Fibroblast of pulmonary artery (primary cell): ENCODE measurements around the gene STARD10.

Experiments
- DNase-seq: peaks from one replicate; pipeline ENCODE4 v3.0.0-alpha.2; 2010; ENCODE audit warnings: low read depth
- H3K4me3 ChIP-seq: replicated peaks from 2 replicates; pipeline ENCODE4 v1.5.1; 2011; ENCODE audit warnings: low read depth, mild to moderate bottlenecking, control low read depth, low read length, moderate library complexity
- CTCF ChIP-seq: IDR thresholded peaks from 2 replicates; pipeline ENCODE4 v1.5.1; 2011; ENCODE audit warnings: mild to moderate bottlenecking, control low read depth, low read length, inconsistent platforms; ENCODE audit errors: missing control alignments

STARD10 gene

GRCh38 chr11:72768581-72768980 lies 25.3 kb downstream of the STARD10 start:
- no peak for DNase-seq
- no peak for TF ChIP-seq CTCF
- H3K4me3 ChIP-seq = no peak overlapping the region

- no peak for TF ChIP-seq CTCF
Observed at GRCh38 chr11:72767203-72768062, 26.4 kb downstream of the STARD10 start.

GRCh38 chr11:72766152-72766902 lies 27.5 kb downstream of the STARD10 start:
- no peak for DNase-seq

More at GRCh38 chr11:72767203-72768062, 26.4 kb downstream of the STARD10 start:
- no peak for DNase-seq
- no peak overlapping the region for H3K4me3 ChIP-seq

GRCh38 chr11:72764503-72764902 lies 29.3 kb downstream of the STARD10 start:
- no peak for TF ChIP-seq CTCF

More at GRCh38 chr11:72766152-72766902, 27.5 kb downstream of the STARD10 start:
- no peak for TF ChIP-seq CTCF
- H3K4me3 ChIP-seq = no peak overlapping the region

GRCh38 chr11:72763823-72764222 lies 30.0 kb downstream of the STARD10 start:
- no peak for DNase-seq
- no peak for TF ChIP-seq CTCF
- no peak overlapping the region for H3K4me3 ChIP-seq

More at GRCh38 chr11:72764503-72764902, 29.3 kb downstream of the STARD10 start:
- DNase-seq = no peak
- no peak overlapping the region for H3K4me3 ChIP-seq

GRCh38 chr11:72762641-72763304 lies 31.1 kb downstream of the STARD10 start:
- no peak for TF ChIP-seq CTCF
- no peak overlapping the region for H3K4me3 ChIP-seq
- no peak for DNase-seq
